Superior temporal gyrus (tissue), 1 donor: Measurements from ENCODE around the gene FAM72D.
"Not testable (repeated sequence)": the region's sequence is repeated elsewhere in the genome, so short reads cannot be mapped to it uniquely, and the experiment has no call there.

Experiments used
- DNase-seq: peaks from one replicate; pipeline ENCODE4 v3.0.0-alpha.2; 2016; ENCODE audit errors: extremely low spot score

Gene FAM72D

GRCh38 chr1:145082483-145083255 is 13.1 kb upstream of the FAM72D start:
- not testable (repeated sequence) for DNase-seq

GRCh38 chr1:145093517-145094149 is 2.1 kb upstream of the FAM72D start:
- not testable (repeated sequence) for DNase-seq

- DNase-seq: not testable (repeated sequence)
Measured at GRCh38 chr1:145094655-145095211, 1.0 kb upstream of the FAM72D start.

- DNase-seq: not testable (repeated sequence)
Measured at GRCh38 chr1:145101725-145102124, 6.0 kb downstream of the FAM72D start.

- DNase-seq: not testable (repeated sequence)
Measured at GRCh38 chr1:145103294-145103693, 7.5 kb downstream of the FAM72D start.

- not testable (repeated sequence) for DNase-seq
Measured at GRCh38 chr1:145111674-145112073, 15.9 kb downstream of the FAM72D start.

- DNase-seq: not testable (repeated sequence)
Measured at GRCh38 chr1:145112703-145113102, 16.9 kb downstream of the FAM72D start.

- not testable (repeated sequence) for DNase-seq
Measured at GRCh38 chr1:145114560-145115057, 18.8 kb downstream of the FAM72D start.

- DNase-seq: not testable (repeated sequence)
Measured at GRCh38 chr1:145115587-145116493, 20.1 kb downstream of the FAM72D start.

- not testable (repeated sequence) for DNase-seq
Measured at GRCh38 chr1:145119842-145120241, 24.1 kb downstream of the FAM72D start.

GRCh38 chr1:145122344-145123061 is 26.7 kb downstream of the FAM72D start:
- not testable (repeated sequence) for DNase-seq

GRCh38 chr1:145123062-145123395 is 27.3 kb downstream of the FAM72D start:
- DNase-seq: not testable (repeated sequence)

- DNase-seq: not testable (repeated sequence)
Measured at GRCh38 chr1:145123992-145124641, 28.3 kb downstream of the FAM72D start.

- DNase-seq: not testable (repeated sequence)
Measured at GRCh38 chr1:145125112-145125511, 29.3 kb downstream of the FAM72D start.

- not testable (repeated sequence) for DNase-seq
Measured at GRCh38 chr1:145127144-145127543, 31.4 kb downstream of the FAM72D start.

GRCh38 chr1:145128697-145129469 is 33.1 kb downstream of the FAM72D start:
- not testable (repeated sequence) for DNase-seq

- not testable (repeated sequence) for DNase-seq
Measured at GRCh38 chr1:145134476-145134875, 38.7 kb downstream of the FAM72D start.

- not testable (repeated sequence) for DNase-seq
Measured at GRCh38 chr1:145140549-145140948, 44.8 kb downstream of the FAM72D start.

GRCh38 chr1:145144264-145144913 is 48.6 kb downstream of the FAM72D start:
- not testable (repeated sequence) for DNase-seq
